Activated naive CD8-positive, alpha-beta T cell treated with anti-CD3 and anti-CD28 coated beads for 36 hours (primary cell): ENCODE measurements around the gene NOL6. TPM values are rescaled to one million over a fixed set of nuclear protein-coding genes. Genes with fewer than 3 reads are reported as not detected.

Source experiments
- DNase-seq: peaks from one replicate; pipeline ENCODE4 v3.0.0; 2021
- H3K27ac Mint-ChIP-seq: one replicate; pipeline ENCODE4 v1.8.0; 2022; ENCODE audit warnings: mild to moderate bottlenecking, moderate library complexity, mixed read lengths
- H3K27me3 Mint-ChIP-seq: one replicate; pipeline ENCODE4 v1.8.0; 2022; ENCODE audit warnings: mild to moderate bottlenecking, mixed read lengths
- H3K36me3 Mint-ChIP-seq: one replicate; pipeline ENCODE4 v1.8.0; 2021; ENCODE audit warnings: mild to moderate bottlenecking, mixed read lengths
- H3K4me1 Mint-ChIP-seq: one replicate; pipeline ENCODE4 v1.8.0; 2021; ENCODE audit warnings: mixed read lengths
- H3K4me3 Mint-ChIP-seq: one replicate; pipeline ENCODE4 v1.8.0; 2022; ENCODE audit warnings: mild to moderate bottlenecking, moderate library complexity, mixed read lengths
- H3K9me3 Mint-ChIP-seq: one replicate; pipeline ENCODE4 v1.8.0; 2022; ENCODE audit warnings: mixed read lengths
- total RNA-seq, 2 experiments: library from RNA; stranded (reverse); gene quantifications; one replicate each; pipeline ENCODE4 v1.2.3, GENCODE V29; 2021

NOL6 gene
- total RNA-seq, 2 experiments from 2014 or later, result 80.8 to 82.2 TPM

DNA sequence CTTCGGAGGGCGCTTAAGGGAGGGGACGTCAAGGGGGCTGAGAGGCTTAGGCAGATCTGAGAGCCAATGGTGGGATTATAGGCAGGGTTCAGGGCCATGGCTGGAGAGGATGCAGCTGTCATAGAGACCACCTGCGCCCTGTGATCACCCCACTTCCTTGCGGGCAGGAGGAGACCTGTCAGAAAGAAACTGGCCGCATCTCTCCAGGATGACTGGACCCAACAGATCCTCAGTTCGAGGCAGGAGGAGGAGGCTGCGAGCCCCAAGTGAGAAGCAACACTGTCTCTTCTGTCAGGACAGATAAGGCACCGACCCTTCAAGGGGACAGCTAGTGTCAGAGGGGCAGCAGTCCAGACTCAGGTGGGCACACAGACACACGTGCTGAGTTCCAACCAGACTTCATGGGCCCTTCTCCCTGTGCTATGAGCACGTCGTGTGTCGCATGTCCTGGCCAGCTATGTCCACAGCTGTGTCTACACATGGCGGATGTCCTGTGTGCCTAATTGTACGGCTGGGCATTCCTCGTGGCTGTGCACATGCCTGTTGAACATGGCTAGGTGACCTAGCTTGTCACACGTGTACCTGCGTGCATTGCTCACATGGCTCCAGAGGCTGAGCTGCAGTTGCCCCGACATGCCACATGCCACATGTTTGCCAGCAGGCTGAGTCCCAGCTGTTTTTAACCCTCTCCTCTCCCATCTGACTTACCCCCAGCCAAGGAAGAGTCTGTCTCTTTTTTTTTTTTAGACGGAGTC, 25.7 kb downstream of the NOL6 start:
- Mint-ChIP-seq H3K9me3 (no peaks in the 10 kb centered on the region), H3K4me1 (peaks cover 44% of the 10 kb centered on the region), H3K36me3 (no peaks in the 10 kb centered on the region), H3K27ac (peak overlapping the region; percentile 83), H3K4me3 (peak overlapping the region; percentile 74), H3K27me3 (no peaks in the 10 kb centered on the region)
- DNase-seq, result no peak

DNA sequence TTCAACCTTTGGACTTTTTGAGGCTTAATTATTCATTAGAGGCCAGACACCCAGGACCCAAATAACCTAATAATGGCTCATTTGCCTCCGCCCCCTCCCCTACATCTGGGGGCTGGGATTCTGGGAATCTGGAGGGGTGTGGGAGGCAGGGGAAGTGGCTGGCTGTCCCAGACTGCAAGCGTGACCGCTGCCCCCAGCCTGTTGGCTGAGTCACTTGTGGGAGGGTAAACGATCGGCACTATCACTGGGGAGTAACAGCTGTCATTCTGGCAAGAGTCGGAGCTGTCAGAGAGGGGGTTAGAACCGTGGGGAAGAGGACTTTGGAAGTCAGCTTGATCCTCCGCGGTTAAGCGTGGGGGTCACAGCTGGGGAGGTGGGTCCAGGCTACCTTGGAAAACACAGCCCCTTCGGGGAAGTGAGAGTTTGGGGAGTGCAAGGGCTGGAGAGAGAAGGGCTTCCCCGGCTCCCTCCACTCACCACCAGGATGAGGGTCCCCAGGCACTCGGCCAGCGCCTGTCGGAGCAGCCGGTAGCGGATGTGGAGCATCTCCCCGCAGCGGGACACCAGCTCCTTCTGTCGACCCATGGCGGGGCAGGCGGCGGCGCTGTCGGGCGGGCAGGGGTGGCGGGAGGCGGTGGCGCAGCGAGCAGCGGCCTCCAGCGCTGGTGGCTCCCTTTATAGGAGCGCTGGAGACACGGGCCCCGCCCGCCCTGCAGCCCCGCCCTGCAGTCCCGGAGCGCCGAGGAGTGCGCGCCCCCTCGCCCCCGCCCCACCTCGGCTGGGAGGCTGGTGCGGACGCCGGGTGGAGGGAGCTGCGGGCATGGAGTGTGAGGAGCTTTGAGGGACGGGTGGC, 26.6 kb downstream of the NOL6 start, which contains the start of gene AQP3:
AQP3 (minus strand) TSS at position 648 of the 853 bp plus-strand sequence; CDS start at position 585, 63 bp downstream.
- no peaks in the 10 kb centered on the region for H3K36me3 Mint-ChIP-seq
- DNase-seq, result peak; percentile 74
- no peaks in the 10 kb centered on the region for H3K27me3 Mint-ChIP-seq
- peak within 1 kb of the TSS; percentile 88 for H3K27ac Mint-ChIP-seq
- H3K9me3 Mint-ChIP-seq, result no peaks in the 10 kb centered on the region
- peak within 1 kb of the TSS; percentile 87 for H3K4me3 Mint-ChIP-seq
- peaks cover 36% of the 10 kb centered on the region for H3K4me1 Mint-ChIP-seq

GRCh38 chr9:33446240-33446945, 27.3 kb downstream of the NOL6 start:
- Mint-ChIP-seq H3K4me1 (peaks cover 34% of the 10 kb centered on the region), H3K9me3 (no peaks in the 10 kb centered on the region), H3K27ac (peak overlapping the region; percentile 88), H3K4me3 (peak overlapping the region; percentile 87), H3K36me3 (no peaks in the 10 kb centered on the region), H3K27me3 (no peaks in the 10 kb centered on the region)
- peak; percentile 61 for DNase-seq

DNA sequence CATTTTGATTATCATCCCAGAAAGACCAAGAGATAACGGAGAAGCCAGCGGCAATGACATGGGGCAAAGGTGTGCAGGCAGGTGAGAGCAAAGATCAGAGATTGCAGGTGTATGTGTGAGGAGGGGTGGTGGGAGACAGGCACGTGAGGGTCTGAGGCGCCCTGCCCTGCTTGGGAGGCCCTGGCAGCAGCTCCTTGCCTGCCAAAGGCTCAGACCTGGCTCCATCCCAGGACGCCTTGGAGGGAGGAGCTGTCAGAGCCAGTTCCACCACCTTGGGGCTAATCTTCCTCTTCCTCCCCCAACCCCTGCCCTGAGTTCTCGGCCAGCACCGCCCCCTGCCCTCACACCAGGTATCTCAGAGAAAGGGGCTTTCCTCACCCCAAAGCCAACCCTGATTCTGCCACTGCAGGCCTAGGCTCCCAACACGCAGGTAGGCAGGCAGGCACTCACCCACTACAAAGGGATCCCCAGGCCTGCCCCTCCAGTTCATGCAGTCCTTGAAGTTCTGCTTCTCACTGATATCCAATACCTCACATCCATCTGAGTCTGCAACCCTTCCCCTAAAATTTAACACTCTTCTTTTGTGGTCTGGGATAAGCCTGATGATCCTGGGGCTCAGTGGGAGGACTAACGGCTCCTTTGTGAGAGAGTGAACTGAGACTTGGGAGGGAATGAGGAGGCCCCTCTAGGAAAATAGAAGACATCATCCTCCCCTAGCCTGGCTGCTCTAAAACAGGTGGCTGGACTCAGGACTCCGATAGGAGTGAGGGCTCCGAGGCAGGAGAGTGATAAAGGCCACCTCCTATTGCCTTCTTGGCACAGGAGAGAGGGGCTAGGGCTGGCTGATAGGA, 28.1 kb downstream of the NOL6 start:
- no peaks in the 10 kb centered on the region for H3K36me3 Mint-ChIP-seq
- DNase-seq, result peak; percentile 17
- no peak overlapping the region for H3K4me3 Mint-ChIP-seq
- H3K9me3 Mint-ChIP-seq, result no peaks in the 10 kb centered on the region
- H3K27ac Mint-ChIP-seq, result peak overlapping the region; percentile 88
- peaks cover 34% of the 10 kb centered on the region for H3K4me1 Mint-ChIP-seq
- H3K27me3 Mint-ChIP-seq, result no peaks in the 10 kb centered on the region

DNA sequence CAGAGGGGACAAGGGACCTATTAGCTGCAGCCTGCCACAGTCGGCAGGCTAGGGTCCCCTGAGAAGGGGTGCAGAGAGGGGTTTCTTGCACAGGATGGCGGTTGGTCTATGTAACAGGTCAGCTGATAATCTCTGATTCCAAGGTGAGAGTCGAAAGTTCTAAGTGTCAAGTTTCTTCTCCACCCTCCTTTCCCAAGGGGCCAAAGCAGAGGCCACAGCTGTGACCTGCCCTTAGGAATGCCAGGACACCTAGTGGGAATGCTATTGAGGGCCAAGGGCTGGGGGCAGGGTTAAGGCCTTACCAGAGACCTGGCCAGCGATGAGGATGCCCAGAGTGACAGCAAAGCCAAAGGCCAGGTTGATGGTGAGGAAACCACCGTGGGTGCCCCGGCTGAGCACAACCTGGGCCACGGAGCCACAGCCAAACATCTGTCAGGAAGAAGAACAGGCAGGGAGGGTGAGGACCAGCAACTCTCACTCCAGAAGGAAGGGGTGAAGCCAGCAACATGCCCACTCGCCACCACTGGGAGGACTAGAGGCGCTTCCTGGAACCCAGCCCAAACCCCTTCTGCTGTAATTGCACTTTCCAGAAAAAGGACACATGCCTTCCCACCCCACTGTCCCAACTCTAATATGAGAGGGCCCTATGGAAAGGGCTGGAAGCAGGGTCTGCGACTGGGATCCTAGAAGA, 30.1 kb downstream of the NOL6 start:
- peaks cover 34% of the 10 kb centered on the region for H3K4me1 Mint-ChIP-seq
- no peaks in the 10 kb centered on the region for H3K9me3 Mint-ChIP-seq
- no peak overlapping the region for H3K27ac Mint-ChIP-seq
- DNase-seq, result no peak
- H3K27me3 Mint-ChIP-seq, result no peaks in the 10 kb centered on the region
- no peaks in the 10 kb centered on the region for H3K36me3 Mint-ChIP-seq
- no peak overlapping the region for H3K4me3 Mint-ChIP-seq

GRCh38 chr9:33443047-33443446, 30.7 kb downstream of the NOL6 start:
- no peak overlapping the region for H3K27ac Mint-ChIP-seq
- H3K4me1 Mint-ChIP-seq, result peaks cover 30% of the 10 kb centered on the region
- H3K36me3 Mint-ChIP-seq, result no peaks in the 10 kb centered on the region
- H3K4me3 Mint-ChIP-seq, result no peak overlapping the region
- H3K9me3 Mint-ChIP-seq, result no peaks in the 10 kb centered on the region
- no peak for DNase-seq
- no peaks in the 10 kb centered on the region for H3K27me3 Mint-ChIP-seq

DNA sequence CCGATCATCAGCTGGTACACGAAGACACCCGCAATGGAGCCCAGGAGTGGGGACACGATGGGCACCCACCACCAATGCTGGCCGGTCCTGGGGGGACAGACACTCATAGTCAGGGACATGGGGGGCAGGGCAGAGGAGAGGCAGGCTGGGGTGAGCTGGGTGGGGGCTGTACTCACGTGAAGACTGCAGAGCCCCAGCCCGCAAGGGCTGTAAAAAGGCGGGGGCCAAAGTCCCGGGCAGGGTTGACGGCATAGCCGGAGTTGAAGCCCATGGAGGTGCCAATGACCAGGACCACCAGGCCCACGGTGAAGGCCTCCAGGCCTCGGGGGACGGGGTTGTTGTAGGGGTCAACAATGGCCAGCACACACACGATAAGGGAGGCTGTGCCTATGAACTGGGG, 31.6 kb downstream of the NOL6 start:
- Mint-ChIP-seq H3K9me3 (no peaks in the 10 kb centered on the region), H3K27me3 (no peaks in the 10 kb centered on the region), H3K4me1 (peaks cover 24% of the 10 kb centered on the region), H3K4me3 (no peak overlapping the region), H3K36me3 (no peaks in the 10 kb centered on the region), H3K27ac (no peak overlapping the region)
- DNase-seq, result no peak

DNA sequence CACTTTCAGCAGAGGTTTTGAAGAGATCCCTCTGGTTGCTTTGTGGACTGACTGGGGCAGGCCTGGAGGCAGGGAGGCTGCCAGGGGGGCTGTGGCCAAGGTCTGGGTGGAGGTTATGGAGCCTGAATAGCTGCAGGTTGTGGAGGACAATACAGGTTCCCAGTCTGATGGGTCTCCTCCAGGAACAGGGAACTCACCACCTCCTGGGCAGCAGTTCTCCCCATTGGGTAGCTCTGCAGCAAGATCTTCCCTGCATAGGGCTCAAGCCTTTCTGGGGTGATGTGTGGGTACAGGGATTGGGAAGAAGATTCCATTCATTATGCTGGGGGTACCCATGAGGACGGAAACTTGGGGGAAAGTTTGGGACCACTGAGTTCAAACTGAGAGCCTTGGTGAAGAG, 33.1 kb downstream of the NOL6 start:
- Mint-ChIP-seq H3K4me3 (no peak overlapping the region), H3K9me3 (no peaks in the 10 kb centered on the region), H3K4me1 (peaks cover 9% of the 10 kb centered on the region), H3K27ac (no peak overlapping the region), H3K27me3 (no peaks in the 10 kb centered on the region), H3K36me3 (no peaks in the 10 kb centered on the region)
- no peak for DNase-seq

DNA sequence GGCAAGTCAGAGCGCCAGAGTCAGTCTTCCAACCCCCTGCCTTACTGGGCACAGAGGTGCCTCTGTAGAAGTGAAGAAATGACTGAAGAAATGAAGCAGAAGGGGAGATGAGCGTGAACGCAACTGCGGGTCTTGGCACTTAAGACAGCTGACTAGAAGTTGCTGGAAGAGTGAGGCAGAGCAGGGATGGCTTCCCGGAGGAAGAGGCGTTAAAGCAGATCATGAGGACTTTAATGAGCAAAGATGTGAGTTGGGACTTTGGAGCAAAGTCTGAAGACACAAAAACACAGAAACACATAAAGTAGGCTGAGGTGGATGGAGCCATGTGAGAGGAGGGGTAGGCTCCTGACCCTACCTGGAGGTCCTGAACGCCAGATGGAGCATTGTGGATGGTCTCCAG, 33.5 kb downstream of the NOL6 start:
- H3K4me3 Mint-ChIP-seq, result no peak overlapping the region
- no peaks in the 10 kb centered on the region for H3K27me3 Mint-ChIP-seq
- H3K36me3 Mint-ChIP-seq, result no peaks in the 10 kb centered on the region
- no peak overlapping the region for H3K27ac Mint-ChIP-seq
- no peak for DNase-seq
- H3K9me3 Mint-ChIP-seq, result no peaks in the 10 kb centered on the region
- H3K4me1 Mint-ChIP-seq, result peaks cover 5% of the 10 kb centered on the region

DNA sequence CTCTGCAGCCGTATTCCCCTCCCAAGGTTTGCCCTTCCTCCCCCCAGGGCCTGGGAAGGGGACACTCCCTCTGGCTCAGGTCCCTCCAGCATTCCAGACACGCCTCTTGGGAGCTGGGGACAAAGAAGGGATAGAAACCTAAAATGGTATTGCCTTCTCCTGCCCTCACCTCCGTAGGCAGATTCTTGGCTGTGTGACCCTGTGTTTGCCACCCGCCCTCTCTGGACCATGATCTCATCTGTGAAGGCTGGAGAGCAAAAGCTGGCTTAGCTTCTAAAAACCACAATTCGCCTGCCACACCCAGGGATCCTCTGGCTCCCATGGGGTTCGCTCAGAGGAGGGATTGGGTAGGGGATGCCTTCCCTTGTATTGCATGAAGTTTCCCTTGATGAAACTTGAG, 34.0 kb downstream of the NOL6 start:
- H3K4me3 Mint-ChIP-seq, result no peak overlapping the region
- peaks cover 2% of the 10 kb centered on the region for H3K4me1 Mint-ChIP-seq
- no peak overlapping the region for H3K27ac Mint-ChIP-seq
- no peak for DNase-seq
- H3K27me3 Mint-ChIP-seq, result no peaks in the 10 kb centered on the region
- no peaks in the 10 kb centered on the region for H3K9me3 Mint-ChIP-seq
- no peaks in the 10 kb centered on the region for H3K36me3 Mint-ChIP-seq

GRCh38 chr9:33438926-33439680, 34.6 kb downstream of the NOL6 start:
- Mint-ChIP-seq H3K27me3 (no peaks in the 10 kb centered on the region), H3K4me3 (no peak overlapping the region), H3K36me3 (no peaks in the 10 kb centered on the region), H3K9me3 (no peaks in the 10 kb centered on the region), H3K27ac (no peak overlapping the region), H3K4me1 (no peaks in the 10 kb centered on the region)
- no peak for DNase-seq

- DNase-seq, result no peak
- H3K27ac Mint-ChIP-seq, result no peak overlapping the region
- H3K4me1 Mint-ChIP-seq, result no peaks in the 10 kb centered on the region
- H3K36me3 Mint-ChIP-seq, result no peaks in the 10 kb centered on the region
- no peak overlapping the region for H3K4me3 Mint-ChIP-seq
- H3K9me3 Mint-ChIP-seq, result no peaks in the 10 kb centered on the region
- no peaks in the 10 kb centered on the region for H3K27me3 Mint-ChIP-seq
These were observed 35.8 kb downstream of the NOL6 start for GRCh38 chr9:33437898-33438297.

DNA sequence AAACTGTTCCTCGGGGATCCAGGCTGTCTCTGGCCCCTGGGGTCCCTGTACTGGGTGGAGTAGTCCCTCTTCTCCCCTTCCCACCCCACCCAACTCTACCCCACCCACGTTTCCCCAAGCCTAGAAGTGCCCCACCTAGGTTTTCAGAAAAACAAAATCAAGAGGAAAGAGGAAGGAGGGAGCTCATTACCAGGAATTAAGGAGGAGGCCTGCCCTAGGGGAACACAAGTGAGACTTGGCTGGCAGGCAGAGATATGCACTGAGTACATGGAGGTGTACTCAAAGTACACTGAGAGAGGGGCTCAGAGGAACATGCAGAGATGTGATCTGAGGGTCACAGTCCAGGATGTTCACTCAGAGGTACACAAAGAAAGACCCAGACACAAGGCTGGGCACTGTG, 36.5 kb downstream of the NOL6 start:
- Mint-ChIP-seq H3K27me3 (no peaks in the 10 kb centered on the region), H3K36me3 (no peaks in the 10 kb centered on the region), H3K4me1 (no peaks in the 10 kb centered on the region), H3K9me3 (no peaks in the 10 kb centered on the region), H3K4me3 (no peak overlapping the region), H3K27ac (no peak overlapping the region)
- no peak for DNase-seq
